ENCODE results near the gene MAGEB16. TPM values are rescaled to one million over a fixed set of nuclear protein-coding genes. Genes with fewer than 3 reads are reported as not detected.

MAGEB16 gene
- total RNA-seq (ENCODE audit: low replicate concordance) = not detected in 2 replicates

GRCh38 chrX:35798042-35798441, at the start of gene MAGEB16:
Gene MAGEB16 (plus strand): TSS chrX:35798342. CDS start chrX:35802197, 3,855 bp downstream.

Other genes starting within 250 kb of the MAGEB16 start
- gene CFAP47, start 121.4 kb downstream of the MAGEB16 start, total RNA-seq (ENCODE audit: low replicate concordance) = not detected in 2 replicates

Measured in smooth muscle cell of the coronary artery (primary cell).